Smooth muscle cell (in vitro differentiated cells): ENCODE results near the gene BBS1. TPM values are rescaled to one million over a fixed set of nuclear protein-coding genes. Genes with fewer than 3 reads are reported as not detected.
A peak's percentile ranks its signal among the peaks of the same experiment; 100 is the strongest.

Experiments used
- DNase-seq: peaks from one replicate; lab custom pipeline; 2025; ENCODE audit not compliant: unreplicated experiment; lab: John Stamatoyannopoulos, UW
- H2AFZ ChIP-seq: fragments of 200-600 bp; sonication (generic); 2 replicates; pipeline ENCODE4 v1.6.0; 2016; ENCODE audit warnings: antibody characterized with exemption, low read depth, mild to moderate bottlenecking
- H3F3A ChIP-seq: fragments of 200-600 bp; sonication (generic); 2 replicates; pipeline ENCODE4 v1.6.0; 2017; ENCODE audit warnings: antibody characterized with exemption, low read depth
- H3K27ac ChIP-seq: fragments of 200-600 bp; sonication (generic); 2 replicates; pipeline ENCODE4 v1.5.1; 2016; ENCODE audit warnings: low read depth, mild to moderate bottlenecking
- H3K27me3 ChIP-seq: fragments of 200-600 bp; sonication (generic); 2 replicates; pipeline ENCODE4 v1.6.1; 2016; ENCODE audit warnings: low read depth, mild to moderate bottlenecking
- H3K36me3 ChIP-seq: fragments of 200-600 bp; sonication (generic); 2 replicates; pipeline ENCODE4 v1.5.1; 2016; ENCODE audit warnings: low read depth
- H3K4me1 ChIP-seq: fragments of 200-600 bp; sonication (generic); 2 replicates; pipeline ENCODE4 v1.5.1; 2016; ENCODE audit warnings: low read depth
- H3K4me2 ChIP-seq: fragments of 200-600 bp; sonication (generic); 2 replicates; pipeline ENCODE4 v1.6.0; 2016; ENCODE audit warnings: mild to moderate bottlenecking
- H3K4me3 ChIP-seq: fragments of 200-600 bp; sonication (generic); 2 replicates; pipeline ENCODE4 v1.5.1; 2016; ENCODE audit warnings: mild to moderate bottlenecking
- H3K79me2 ChIP-seq: fragments of 200-600 bp; sonication (generic); 2 replicates; pipeline ENCODE4 v1.6.0; 2016; ENCODE audit warnings: low read depth, mild to moderate bottlenecking
- H3K9ac ChIP-seq: fragments of 200-600 bp; sonication (generic); 2 replicates; pipeline ENCODE4 v1.6.0; 2016; ENCODE audit warnings: low read depth
- H3K9me3 ChIP-seq: fragments of 200-600 bp; sonication (generic); replicated peaks from 2 replicates; pipeline ENCODE4 v1.5.1; 2016; ENCODE audit warnings: low read depth
- H4K20me1 ChIP-seq: fragments of 200-600 bp; sonication (generic); 2 replicates; pipeline ENCODE4 v1.6.0; 2016; ENCODE audit warnings: low read depth
- WGBS: methylation state at CpG from one replicate; pipeline ENCODE4 v1.1.7; 2016; ENCODE audit warnings: low lambda C conversion rate; 5-methylcytosine and 5-hydroxymethylcytosine counted together
- polyA plus RNA-seq: library from polyadenylated mRNA; unstranded; fragments of >200 nt; fragmentation: Nextera tagmentation; extraction: Ambion mirVana; gene quantifications from 2 replicates; pipeline ENCODE4 v1.2.1, GENCODE V29; 2016
- total RNA-seq: library from RNA; depleted of rRNA; stranded (reverse); fragments of >200 nt; gene quantifications from 2 replicates; pipeline ENCODE4 v1.2.3, GENCODE V29; 2014
- TF ChIP-seq, protein P1 (sequence below): fragments of 200-600 bp; sonication (generic); IDR thresholded peaks from 2 replicates; pipeline ENCODE4 v1.5.1; 2017; ENCODE audit warnings: borderline replicate concordance, mild to moderate bottlenecking, antibody characterized with exemption; ENCODE audit not compliant: insufficient read depth, poor library complexity, severe bottlenecking

Gene BBS1
- total and polyA plus RNA-seq, 2 experiments from 2014 or later = 13.0 to 30.1 TPM

DNA sequence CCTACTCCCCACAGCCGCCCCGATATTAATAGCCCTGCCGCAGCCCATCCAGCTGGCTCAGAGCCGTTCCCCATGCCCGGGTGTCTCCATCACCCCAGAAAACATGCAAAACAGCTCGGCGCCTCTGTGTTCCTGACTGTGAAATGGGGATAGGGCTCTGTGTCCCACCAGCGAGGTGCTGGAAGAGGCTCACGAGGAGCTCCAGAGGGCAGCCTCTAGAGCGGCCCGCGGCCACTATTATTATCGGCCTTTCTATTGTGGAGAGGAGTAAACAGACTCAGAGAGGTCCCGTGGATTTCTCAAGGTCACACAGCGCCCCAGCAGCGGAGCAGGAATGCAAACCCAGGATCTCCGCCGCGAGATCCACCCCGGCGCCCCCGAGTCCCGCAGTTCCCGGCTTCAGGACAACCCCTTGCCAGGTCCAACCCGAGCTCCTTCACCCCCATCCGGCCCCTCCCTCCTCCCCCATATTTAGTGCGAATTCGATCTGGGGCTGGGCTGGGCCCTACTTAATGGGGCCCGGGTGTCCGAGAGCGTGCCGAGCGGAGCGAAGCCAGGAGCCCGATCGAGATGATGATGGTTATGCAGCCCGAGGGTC is 36.0 kb downstream of the BBS1 start, which contains the start of gene ACTN3:
Gene ACTN3 (plus strand): TSS at position 536 of the 598 bp plus-strand sequence. CDS start 35 bp downstream, at position 571.
- Histone ChIP-seq H3K79me2 (peaks cover 6% of the 10 kb centered on the region), H3K4me3 (peak within 1 kb of the TSS; percentile 90), H3K4me1 (peaks cover 13% of the 10 kb centered on the region), H3K9ac (peak within 1 kb of the TSS; percentile 86), H3K27ac (no peak within 1 kb of the TSS), H3K36me3 (no peaks in the 10 kb centered on the region), H3F3A (peaks cover 17% of the 10 kb centered on the region), H3K27me3 (no peaks in the 10 kb centered on the region), H3K4me2 (peak within 1 kb of the TSS; percentile 96), H2AFZ (peak within 1 kb of the TSS; percentile 57), H3K9me3 (no peaks in the 10 kb centered on the region), H4K20me1 (no peaks in the 10 kb centered on the region)
- TF ChIP-seq, protein P1, sequence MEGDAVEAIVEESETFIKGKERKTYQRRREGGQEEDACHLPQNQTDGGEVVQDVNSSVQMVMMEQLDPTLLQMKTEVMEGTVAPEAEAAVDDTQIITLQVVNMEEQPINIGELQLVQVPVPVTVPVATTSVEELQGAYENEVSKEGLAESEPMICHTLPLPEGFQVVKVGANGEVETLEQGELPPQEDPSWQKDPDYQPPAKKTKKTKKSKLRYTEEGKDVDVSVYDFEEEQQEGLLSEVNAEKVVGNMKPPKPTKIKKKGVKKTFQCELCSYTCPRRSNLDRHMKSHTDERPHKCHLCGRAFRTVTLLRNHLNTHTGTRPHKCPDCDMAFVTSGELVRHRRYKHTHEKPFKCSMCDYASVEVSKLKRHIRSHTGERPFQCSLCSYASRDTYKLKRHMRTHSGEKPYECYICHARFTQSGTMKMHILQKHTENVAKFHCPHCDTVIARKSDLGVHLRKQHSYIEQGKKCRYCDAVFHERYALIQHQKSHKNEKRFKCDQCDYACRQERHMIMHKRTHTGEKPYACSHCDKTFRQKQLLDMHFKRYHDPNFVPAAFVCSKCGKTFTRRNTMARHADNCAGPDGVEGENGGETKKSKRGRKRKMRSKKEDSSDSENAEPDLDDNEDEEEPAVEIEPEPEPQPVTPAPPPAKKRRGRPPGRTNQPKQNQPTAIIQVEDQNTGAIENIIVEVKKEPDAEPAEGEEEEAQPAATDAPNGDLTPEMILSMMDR = no peak
- no peak for DNase-seq
- 3% methylated on average over 36 of the region's 37 CpGs for WGBS

GRCh38 chr11:66546966-66547661 is 36.7 kb downstream of the BBS1 start:
- WGBS = 41% methylated on average over 9 of the region's 18 CpGs
- Histone ChIP-seq H3K4me3 (peak overlapping the region; percentile 90), H3K9ac (no peak overlapping the region), H3K4me2 (peak overlapping the region; percentile 96), H3K4me1 (peaks cover 13% of the 10 kb centered on the region), H4K20me1 (no peaks in the 10 kb centered on the region), H3F3A (peaks cover 17% of the 10 kb centered on the region), H3K27me3 (no peaks in the 10 kb centered on the region), H3K9me3 (no peaks in the 10 kb centered on the region), H3K36me3 (no peaks in the 10 kb centered on the region), H2AFZ (no peak overlapping the region), H3K27ac (no peak overlapping the region), H3K79me2 (peaks cover 6% of the 10 kb centered on the region)
- DNase-seq = no peak
- TF ChIP-seq, protein P1 = no peak

DNA sequence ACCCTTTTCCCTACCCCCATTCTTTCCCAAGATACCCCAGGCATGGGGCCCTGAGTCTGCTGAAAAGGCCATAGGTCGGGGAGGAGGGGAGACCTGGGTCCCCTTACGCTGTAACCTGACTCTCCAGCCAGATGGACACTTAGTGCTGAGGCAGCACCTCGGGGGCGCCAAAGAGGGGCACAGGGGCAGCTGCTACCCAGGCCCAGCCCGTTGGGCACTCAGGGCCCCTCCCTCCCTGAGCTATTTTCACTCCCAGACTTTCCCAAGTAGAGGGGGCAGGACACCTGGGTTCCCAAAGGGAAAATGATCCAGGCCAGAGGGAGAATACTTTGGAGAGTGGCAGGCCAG is 37.2 kb downstream of the BBS1 start:
- H4K20me1 ChIP-seq = no peaks in the 10 kb centered on the region
- no peaks in the 10 kb centered on the region for H3K9me3 ChIP-seq
- peaks cover 13% of the 10 kb centered on the region for H3K4me1 ChIP-seq
- TF ChIP-seq, protein P1 = no peak
- no peak overlapping the region for H3K9ac ChIP-seq
- H3K4me2 ChIP-seq = no peak overlapping the region
- 53% methylated on average over 5 of the region's 5 CpGs for WGBS
- no peaks in the 10 kb centered on the region for H3K27me3 ChIP-seq
- H3K4me3 ChIP-seq = no peak overlapping the region
- H3K36me3 ChIP-seq = no peaks in the 10 kb centered on the region
- DNase-seq = no peak
- H3K79me2 ChIP-seq = peaks cover 6% of the 10 kb centered on the region
- peaks cover 17% of the 10 kb centered on the region for H3F3A ChIP-seq
- no peak overlapping the region for H3K27ac ChIP-seq
- no peak overlapping the region for H2AFZ ChIP-seq
